22Rv1 (cell line): ENCODE measurements around the gene LRFN5.

Experiments used
- H3K27ac ChIP-seq: fragments of 450-650 bp; 2 replicates; pipeline ENCODE4 v1.5.1; 2017
- ZFX ChIP-seq: fragments of 450-650 bp; IDR thresholded peaks from 2 replicates; pipeline ENCODE4 v1.6.1; 2017; ENCODE audit warnings: antibody characterized with exemption, borderline replicate concordance
- TF ChIP-seq, protein P1 (sequence below): fragments of 450-650 bp; IDR thresholded peaks from 2 replicates; pipeline ENCODE4 v1.5.1; 2017; ENCODE audit warnings: mild to moderate bottlenecking

Gene LRFN5

DNA sequence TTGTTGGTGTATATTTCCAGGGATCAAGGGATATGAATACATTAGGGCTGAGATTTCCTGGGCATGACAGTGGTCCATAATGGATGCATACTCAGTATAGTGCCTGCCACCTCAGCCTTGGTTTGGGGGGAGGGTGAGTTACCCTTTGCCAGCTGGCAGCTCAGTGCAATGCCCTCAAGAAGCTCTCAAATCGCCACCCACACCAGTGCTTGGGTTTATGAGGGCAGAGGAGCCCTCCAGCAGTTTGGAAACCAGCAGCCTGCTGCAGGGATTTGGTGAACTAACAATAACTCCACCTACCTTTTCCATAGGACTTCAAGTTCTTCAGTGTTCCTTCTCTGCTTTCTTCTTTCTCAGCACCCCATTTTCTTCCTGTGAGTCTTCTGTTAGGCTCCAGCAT is 218.9 kb downstream of the LRFN5 start:
- H3K27ac ChIP-seq = no peak overlapping the region
- TF ChIP-seq ZFX = no peak
- TF ChIP-seq, protein P1, sequence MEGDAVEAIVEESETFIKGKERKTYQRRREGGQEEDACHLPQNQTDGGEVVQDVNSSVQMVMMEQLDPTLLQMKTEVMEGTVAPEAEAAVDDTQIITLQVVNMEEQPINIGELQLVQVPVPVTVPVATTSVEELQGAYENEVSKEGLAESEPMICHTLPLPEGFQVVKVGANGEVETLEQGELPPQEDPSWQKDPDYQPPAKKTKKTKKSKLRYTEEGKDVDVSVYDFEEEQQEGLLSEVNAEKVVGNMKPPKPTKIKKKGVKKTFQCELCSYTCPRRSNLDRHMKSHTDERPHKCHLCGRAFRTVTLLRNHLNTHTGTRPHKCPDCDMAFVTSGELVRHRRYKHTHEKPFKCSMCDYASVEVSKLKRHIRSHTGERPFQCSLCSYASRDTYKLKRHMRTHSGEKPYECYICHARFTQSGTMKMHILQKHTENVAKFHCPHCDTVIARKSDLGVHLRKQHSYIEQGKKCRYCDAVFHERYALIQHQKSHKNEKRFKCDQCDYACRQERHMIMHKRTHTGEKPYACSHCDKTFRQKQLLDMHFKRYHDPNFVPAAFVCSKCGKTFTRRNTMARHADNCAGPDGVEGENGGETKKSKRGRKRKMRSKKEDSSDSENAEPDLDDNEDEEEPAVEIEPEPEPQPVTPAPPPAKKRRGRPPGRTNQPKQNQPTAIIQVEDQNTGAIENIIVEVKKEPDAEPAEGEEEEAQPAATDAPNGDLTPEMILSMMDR = no peak

DNA sequence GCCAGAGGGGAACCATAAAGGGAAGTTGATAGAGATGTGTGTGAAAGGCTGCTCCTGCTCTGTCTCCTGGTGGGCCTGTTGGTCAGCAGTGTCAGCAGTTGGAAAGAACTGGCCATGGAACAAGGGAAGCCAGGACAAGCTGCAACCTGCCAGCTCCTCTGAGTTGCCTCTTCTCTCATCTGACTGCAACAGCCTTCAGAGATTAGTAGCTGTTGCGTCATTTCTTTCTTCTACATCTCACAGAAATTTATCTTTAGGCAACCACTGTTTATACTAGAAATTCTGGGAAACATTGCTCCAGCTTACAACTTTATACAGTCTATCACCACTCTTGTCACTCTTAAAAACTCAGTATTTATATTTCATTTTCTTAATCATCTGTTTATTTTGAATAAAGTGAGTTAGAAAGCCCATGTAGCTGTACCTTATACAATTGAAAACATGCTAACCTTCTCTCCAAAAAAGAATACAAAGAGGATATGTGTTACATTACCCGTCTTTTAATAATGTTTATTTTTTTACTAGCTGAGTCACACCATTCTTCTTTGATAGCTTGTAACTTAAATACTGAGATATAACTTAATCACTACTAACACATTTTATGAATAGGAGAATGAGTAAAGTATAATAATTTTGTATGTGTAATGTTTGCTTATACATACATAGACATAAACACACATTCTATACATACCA is 224.2 kb downstream of the LRFN5 start:
- no peak for TF ChIP-seq ZFX
- TF ChIP-seq, protein P1 = no peak
- no peak overlapping the region for H3K27ac ChIP-seq

DNA sequence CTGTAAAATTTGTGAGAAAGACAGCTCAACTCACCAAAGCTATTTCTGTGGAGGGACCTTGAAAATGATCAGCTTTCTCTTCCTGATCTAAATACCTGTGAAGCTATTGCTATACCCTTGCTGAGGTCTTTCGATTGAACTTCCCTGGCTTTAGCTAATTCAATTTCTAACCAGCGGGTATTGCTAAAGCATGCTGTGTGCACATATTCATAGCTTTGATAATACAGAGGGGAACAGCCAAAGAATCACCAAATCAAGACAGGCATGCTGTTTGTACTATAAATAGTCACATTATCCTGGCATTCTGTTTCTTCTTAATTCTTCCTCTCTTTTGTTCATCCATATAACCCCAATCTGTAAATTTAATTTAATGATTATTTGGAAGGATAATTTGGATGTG is 233.0 kb downstream of the LRFN5 start:
- no peak for TF ChIP-seq ZFX
- TF ChIP-seq, protein P1 = no peak
- H3K27ac ChIP-seq = no peak overlapping the region

DNA sequence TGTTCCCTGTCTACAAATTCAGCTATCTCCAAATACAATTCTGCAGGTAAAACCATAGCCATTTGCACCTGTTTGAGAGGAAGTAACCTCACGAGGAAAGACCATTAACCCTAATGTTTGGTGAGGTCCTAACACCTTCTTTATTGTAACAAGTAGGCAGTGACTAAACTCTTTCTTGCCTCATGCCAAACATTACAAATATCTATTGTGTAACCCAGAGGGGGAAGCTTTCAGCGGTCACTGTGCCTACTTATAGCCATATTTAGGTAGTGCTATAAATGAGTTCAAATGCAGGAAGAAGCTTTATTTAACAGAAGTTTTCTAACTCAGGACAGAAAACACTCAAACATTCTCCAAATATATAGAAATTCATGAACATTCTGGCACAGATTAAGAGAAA is 252.7 kb downstream of the LRFN5 start:
- TF ChIP-seq ZFX = no peak
- TF ChIP-seq, protein P1 = no peak
- H3K27ac ChIP-seq = no peak overlapping the region

DNA sequence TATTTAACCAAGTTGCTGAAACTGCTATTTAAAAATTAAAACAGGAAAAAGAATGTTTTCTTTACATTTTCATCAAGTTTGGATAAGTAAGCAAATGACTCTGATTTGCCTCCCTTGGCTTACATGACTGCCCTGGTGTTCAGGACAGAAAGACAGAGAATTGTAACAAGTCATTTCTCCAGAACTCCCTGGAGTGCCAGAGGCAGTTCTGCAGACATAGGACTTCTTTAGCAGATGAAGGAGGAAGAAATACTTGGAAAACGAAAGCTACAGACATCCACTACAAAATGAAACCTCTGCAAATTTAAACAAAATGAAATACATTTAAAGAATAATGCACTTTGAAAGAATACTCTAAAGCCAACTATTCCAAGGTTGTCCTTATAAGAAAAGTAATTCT is 253.9 kb downstream of the LRFN5 start:
- TF ChIP-seq, protein P1 = no peak
- TF ChIP-seq ZFX = no peak
- H3K27ac ChIP-seq = no peak overlapping the region

DNA sequence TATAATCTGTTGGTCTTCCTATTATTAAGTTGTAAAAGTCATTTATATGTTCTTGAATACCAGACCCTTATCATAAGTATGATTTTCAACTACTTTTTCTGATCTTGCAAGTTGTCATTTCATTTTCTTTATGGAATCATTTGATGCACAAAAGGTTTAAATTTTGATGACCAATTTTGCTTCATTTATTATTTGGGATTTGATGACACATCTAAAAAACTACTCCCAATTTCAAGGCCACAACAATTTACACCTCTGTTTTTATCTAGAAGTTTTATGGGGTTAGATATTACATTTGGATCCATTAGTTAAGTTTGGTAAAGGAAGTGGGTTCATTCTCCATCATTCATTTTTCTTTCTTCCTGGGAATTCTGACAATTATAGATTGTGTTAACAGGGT is 259.2 kb downstream of the LRFN5 start:
- TF ChIP-seq ZFX = no peak
- TF ChIP-seq, protein P1 = no peak
- H3K27ac ChIP-seq = no peak overlapping the region

DNA sequence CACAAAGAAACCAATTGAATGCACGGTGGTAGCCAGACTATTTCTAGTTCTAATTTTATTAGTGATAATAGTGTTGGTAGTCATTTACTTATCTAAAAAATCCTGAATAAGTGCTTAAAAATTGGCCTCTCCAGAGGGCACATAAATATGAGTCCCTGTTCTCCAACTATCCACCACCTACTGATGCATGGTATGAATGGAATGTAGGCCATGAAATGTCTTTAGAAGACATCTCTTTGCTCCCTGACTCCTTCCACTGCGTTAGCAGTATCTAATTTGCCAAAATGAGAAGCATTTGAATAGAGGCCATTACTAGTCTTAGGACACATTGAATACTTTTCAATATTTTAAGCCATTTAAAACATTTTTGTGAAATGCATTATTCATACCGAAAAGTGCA is 261.7 kb downstream of the LRFN5 start:
- H3K27ac ChIP-seq = no peak overlapping the region
- TF ChIP-seq, protein P1 = no peak
- no peak for TF ChIP-seq ZFX
